Panc1 (cell line): ENCODE results near the gene NUP210. TPM values are rescaled to one million over a fixed set of nuclear protein-coding genes. Genes with fewer than 3 reads are reported as not detected.

Experiments used
- ATAC-seq: fragments of 200-7000 bp; cut with Tn5 transposase; 2 replicates; pipeline ENCODE4 v1.9.1; 2020; ENCODE audit warnings: mild to moderate bottlenecking, moderate library complexity
- BruUV-seq: library from RNA; stranded (reverse); fragments of 400-500 nt; replicated peaks from 2 replicates; lab custom pipeline; 2021; lab: Mats Ljungman, UMichigan
- CTCF ChIA-PET: fragments of 300-600 bp; sonication (Branson Sonifier 250); formaldehyde crosslinking; loops from one replicate; lab custom pipeline; 2022; ENCODE audit warnings: antibody characterized with exemption; lab: Charles Lee
- POLR2A ChIA-PET: fragments of 300-600 bp; sonication (Branson Sonifier 250); formaldehyde crosslinking; loops from one replicate; lab custom pipeline; 2022; ENCODE audit warnings: antibody characterized with exemption; lab: Charles Lee
- DNase-seq: peaks from one replicate; pipeline ENCODE4 v3.0.0-alpha.2; 2010; ENCODE audit warnings: low read depth, low spot score
- H3K27ac ChIP-seq: 2 replicates; pipeline ENCODE4 v1.5.1; 2011; ENCODE audit warnings: mild to moderate bottlenecking, low read length, inconsistent platforms
- H3K27me3 ChIP-seq: fragments of 200-500 bp; sonication (Bioruptor generic); 2 replicates; pipeline ENCODE4 v1.6.0; 2014; ENCODE audit warnings: low read length, inconsistent platforms; ENCODE audit not compliant: control insufficient read depth, insufficient read depth
- H3K36me3 ChIP-seq: fragments of 200-500 bp; sonication (Bioruptor generic); 2 replicates; pipeline ENCODE4 v1.5.1; 2014; ENCODE audit warnings: inconsistent platforms, mild to moderate bottlenecking, low read length, moderate library complexity; ENCODE audit not compliant: control insufficient read depth, insufficient read depth
- H3K4me1 ChIP-seq: 2 replicates; pipeline ENCODE4 v1.5.1; 2011; ENCODE audit warnings: inconsistent platforms, mild to moderate bottlenecking, low read length, moderate library complexity; ENCODE audit not compliant: control insufficient read depth, insufficient read depth
- H3K4me3 ChIP-seq, 2 experiments: 2 replicates each; pipeline ENCODE4 v1.5.1; 2011 to 2012; ENCODE audit warnings: low read depth in 2 of 2, low read length in 2 of 2, mild to moderate bottlenecking in 2 of 2, inconsistent platforms in 1 of 2, moderate library complexity in 1 of 2
- H3K9me3 ChIP-seq: fragments of 200-500 bp; sonication (Bioruptor generic); 2 replicates; pipeline ENCODE4 v1.5.1; 2014; ENCODE audit warnings: low read depth, mild to moderate bottlenecking, inconsistent platforms, low read length, moderate library complexity; ENCODE audit not compliant: control insufficient read depth, insufficient read depth
- POLR2AphosphoS5 ChIP-seq: IDR thresholded peaks from 2 replicates; pipeline ENCODE4 v1.6.1; 2012; ENCODE audit warnings: mild to moderate bottlenecking, low read depth, low read length, moderate library complexity
- SIN3A ChIP-seq: IDR thresholded peaks from 2 replicates; pipeline ENCODE4 v1.6.1; 2012; ENCODE audit warnings: low read depth, mild to moderate bottlenecking, low read length, moderate library complexity, borderline replicate concordance; ENCODE audit not compliant: insufficient read depth
- TCF7L2 ChIP-seq: IDR thresholded peaks from 2 replicates; pipeline ENCODE4 v1.6.1; 2011; ENCODE audit warnings: mild to moderate bottlenecking, low read depth, low read length, inconsistent platforms
- in situ Hi-C: cut with HindIII; loops from 2 replicates; pipeline ENCODE4 v1.10.0; 2016; ENCODE audit warnings: low sequenced_read_pairs, low pct_unique_long_range_greater_than_20kb
- intact Hi-C: fragments of 100-400 bp; cut with micrococcal nuclease; formaldehyde crosslinking; loops from one replicate; pipeline ENCODE4 v1.10.0; 2022; ENCODE audit not compliant: unreplicated experiment
- total RNA-seq: library from RNA; stranded (reverse); gene quantifications from one replicate; pipeline ENCODE4 v1.2.1, GENCODE V29; 2021; ENCODE audit not compliant: unreplicated experiment
- TF ChIP-seq, protein P1 (sequence below): fragments of 450-650 bp; IDR thresholded peaks from 2 replicates; pipeline ENCODE4 v1.5.1; 2017; ENCODE audit warnings: mild to moderate bottlenecking
- TF ChIP-seq, protein P2 (sequence below), 2 experiments: IDR thresholded peaks; 2 replicates each; pipeline ENCODE4 v1.6.1; 2011 to 2012; ENCODE audit warnings: low read depth in 2 of 2, control low read depth in 1 of 2, low read length in 1 of 2, mild to moderate bottlenecking in 1 of 2, moderate library complexity in 1 of 2; ENCODE audit not compliant: insufficient read depth in 1 of 2

Gene NUP210
- total RNA-seq, 1 experiment from 2014 or later = 36.8 TPM

DNA sequence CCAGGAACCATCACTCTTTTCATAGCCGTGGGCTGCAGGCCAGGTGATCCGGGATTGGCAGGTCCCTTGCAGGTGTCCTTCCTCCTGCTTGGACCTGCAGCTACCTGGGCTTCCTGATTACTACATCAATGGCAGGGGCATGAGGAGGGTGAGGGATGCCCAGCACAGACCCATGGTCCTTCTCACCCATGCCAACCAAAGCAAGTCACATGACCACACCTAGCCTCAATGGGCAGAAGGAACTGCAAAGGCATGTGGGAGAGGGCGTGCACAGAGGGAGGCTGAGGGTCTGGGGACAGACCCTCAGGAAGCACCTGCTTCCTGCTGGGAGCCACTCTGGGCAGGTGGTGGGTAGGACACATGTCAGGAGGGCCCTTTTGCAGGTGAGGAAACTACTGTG, 105.2 kb downstream of the NUP210 start:
- TF ChIP-seq POLR2AphosphoS5 = no peak
- TF ChIP-seq, protein P1, sequence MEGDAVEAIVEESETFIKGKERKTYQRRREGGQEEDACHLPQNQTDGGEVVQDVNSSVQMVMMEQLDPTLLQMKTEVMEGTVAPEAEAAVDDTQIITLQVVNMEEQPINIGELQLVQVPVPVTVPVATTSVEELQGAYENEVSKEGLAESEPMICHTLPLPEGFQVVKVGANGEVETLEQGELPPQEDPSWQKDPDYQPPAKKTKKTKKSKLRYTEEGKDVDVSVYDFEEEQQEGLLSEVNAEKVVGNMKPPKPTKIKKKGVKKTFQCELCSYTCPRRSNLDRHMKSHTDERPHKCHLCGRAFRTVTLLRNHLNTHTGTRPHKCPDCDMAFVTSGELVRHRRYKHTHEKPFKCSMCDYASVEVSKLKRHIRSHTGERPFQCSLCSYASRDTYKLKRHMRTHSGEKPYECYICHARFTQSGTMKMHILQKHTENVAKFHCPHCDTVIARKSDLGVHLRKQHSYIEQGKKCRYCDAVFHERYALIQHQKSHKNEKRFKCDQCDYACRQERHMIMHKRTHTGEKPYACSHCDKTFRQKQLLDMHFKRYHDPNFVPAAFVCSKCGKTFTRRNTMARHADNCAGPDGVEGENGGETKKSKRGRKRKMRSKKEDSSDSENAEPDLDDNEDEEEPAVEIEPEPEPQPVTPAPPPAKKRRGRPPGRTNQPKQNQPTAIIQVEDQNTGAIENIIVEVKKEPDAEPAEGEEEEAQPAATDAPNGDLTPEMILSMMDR = no peak
- TF ChIP-seq SIN3A = no peak
- TF ChIP-seq TCF7L2 = no peak
- TF ChIP-seq, protein P2, sequence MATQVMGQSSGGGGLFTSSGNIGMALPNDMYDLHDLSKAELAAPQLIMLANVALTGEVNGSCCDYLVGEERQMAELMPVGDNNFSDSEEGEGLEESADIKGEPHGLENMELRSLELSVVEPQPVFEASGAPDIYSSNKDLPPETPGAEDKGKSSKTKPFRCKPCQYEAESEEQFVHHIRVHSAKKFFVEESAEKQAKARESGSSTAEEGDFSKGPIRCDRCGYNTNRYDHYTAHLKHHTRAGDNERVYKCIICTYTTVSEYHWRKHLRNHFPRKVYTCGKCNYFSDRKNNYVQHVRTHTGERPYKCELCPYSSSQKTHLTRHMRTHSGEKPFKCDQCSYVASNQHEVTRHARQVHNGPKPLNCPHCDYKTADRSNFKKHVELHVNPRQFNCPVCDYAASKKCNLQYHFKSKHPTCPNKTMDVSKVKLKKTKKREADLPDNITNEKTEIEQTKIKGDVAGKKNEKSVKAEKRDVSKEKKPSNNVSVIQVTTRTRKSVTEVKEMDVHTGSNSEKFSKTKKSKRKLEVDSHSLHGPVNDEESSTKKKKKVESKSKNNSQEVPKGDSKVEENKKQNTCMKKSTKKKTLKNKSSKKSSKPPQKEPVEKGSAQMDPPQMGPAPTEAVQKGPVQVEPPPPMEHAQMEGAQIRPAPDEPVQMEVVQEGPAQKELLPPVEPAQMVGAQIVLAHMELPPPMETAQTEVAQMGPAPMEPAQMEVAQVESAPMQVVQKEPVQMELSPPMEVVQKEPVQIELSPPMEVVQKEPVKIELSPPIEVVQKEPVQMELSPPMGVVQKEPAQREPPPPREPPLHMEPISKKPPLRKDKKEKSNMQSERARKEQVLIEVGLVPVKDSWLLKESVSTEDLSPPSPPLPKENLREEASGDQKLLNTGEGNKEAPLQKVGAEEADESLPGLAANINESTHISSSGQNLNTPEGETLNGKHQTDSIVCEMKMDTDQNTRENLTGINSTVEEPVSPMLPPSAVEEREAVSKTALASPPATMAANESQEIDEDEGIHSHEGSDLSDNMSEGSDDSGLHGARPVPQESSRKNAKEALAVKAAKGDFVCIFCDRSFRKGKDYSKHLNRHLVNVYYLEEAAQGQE (IDR thresholded peaks at IDR 0.05; ENCODE audit: insufficient read depth in 1 of 2, low read depth in 2 of 2, low read length in 1 of 2) = no peak
- in situ Hi-C loops = no loop called here
- H3K4me1 ChIP-seq = no peaks in the 10 kb centered on the region
- no peaks in the 10 kb centered on the region for H3K36me3 ChIP-seq
- H3K9me3 ChIP-seq = no peaks in the 10 kb centered on the region
- H3K27me3 ChIP-seq = no peaks in the 10 kb centered on the region
- no peak overlapping the region for H3K27ac ChIP-seq
- ATAC-seq (no peak), DNase-seq (no peak)
- intact Hi-C loops = no loop called here
- H3K4me3 ChIP-seq = no peak overlapping the region
- POLR2A ChIA-PET = no interaction called here
- CTCF ChIA-PET = no interaction called here
- BruUV-seq = no TSS peak

DNA sequence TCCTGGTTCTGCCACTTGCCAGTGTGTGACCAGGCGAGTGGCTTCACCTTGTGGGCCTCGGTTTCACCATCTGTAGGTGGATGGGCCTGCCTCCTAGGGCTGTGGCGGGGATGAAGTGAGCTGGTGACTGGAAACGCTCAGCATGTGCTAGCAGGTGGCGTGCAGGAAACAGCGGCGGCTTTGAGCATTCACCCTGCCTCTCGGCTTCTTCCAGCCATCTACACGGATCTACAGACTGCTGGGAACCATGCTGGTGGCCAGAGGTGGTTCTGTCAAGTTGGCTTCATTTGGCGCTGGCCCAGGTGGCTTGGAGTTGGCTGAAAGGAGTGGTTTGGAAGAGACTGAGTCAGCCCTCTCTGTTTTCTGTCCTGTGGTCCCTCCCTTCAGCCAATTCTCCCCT, 106.3 kb downstream of the NUP210 start:
- ATAC-seq = no peak

More for the DNA sequence above, 106.3 kb downstream of the NUP210 start:
- no peak overlapping the region for H3K27ac ChIP-seq
- H3K27me3 ChIP-seq = no peaks in the 10 kb centered on the region
- in situ Hi-C loops = no loop called here
- intact Hi-C loops = no loop called here
- DNase-seq = no peak
- H3K9me3 ChIP-seq = no peaks in the 10 kb centered on the region
- no peaks in the 10 kb centered on the region for H3K4me1 ChIP-seq
- TF ChIP-seq, protein P2 (IDR thresholded peaks at IDR 0.05; ENCODE audit: insufficient read depth in 1 of 2, low read depth in 2 of 2, low read length in 1 of 2) = no peak
- TF ChIP-seq POLR2AphosphoS5 (no peak), SIN3A (no peak), TCF7L2 (no peak)
- POLR2A ChIA-PET = no interaction called here
- CTCF ChIA-PET = no interaction called here
- H3K36me3 ChIP-seq = no peaks in the 10 kb centered on the region
- H3K4me3 ChIP-seq = no peak overlapping the region
- BruUV-seq = no TSS peak
